ENCODE data around the gene NPAS3.
A peak's percentile ranks its signal among the peaks of the same experiment; 100 is the strongest.

NPAS3 gene

GRCh38 chr14:33259764-33260163, 321.1 kb downstream of the NPAS3 start:
- no peak for DNase-seq (ENCODE audit: low read depth)
- no peak overlapping the region for H3K4me3 ChIP-seq (ENCODE audit: low read length)
- no peak for TF ChIP-seq CTCF (conservative IDR thresholded peaks at IDR 0.05; ENCODE audit: low read length)

GRCh38 chr14:33271216-33271615, 332.5 kb downstream of the NPAS3 start:
- no peak overlapping the region for H3K4me3 ChIP-seq (ENCODE audit: low read length)
- TF ChIP-seq CTCF (conservative IDR thresholded peaks at IDR 0.05; ENCODE audit: low read length) = no peak
- peak; percentile 5 for DNase-seq (ENCODE audit: low read depth)

GRCh38 chr14:33271891-33272290, 333.2 kb downstream of the NPAS3 start:
- no peak overlapping the region for H3K4me3 ChIP-seq (ENCODE audit: low read length)
- DNase-seq (ENCODE audit: low read depth) = no peak
- no peak for TF ChIP-seq CTCF (conservative IDR thresholded peaks at IDR 0.05; ENCODE audit: low read length)

- TF ChIP-seq CTCF (conservative IDR thresholded peaks at IDR 0.05; ENCODE audit: low read length) = no peak
These were observed 335.3 kb downstream of the NPAS3 start for GRCh38 chr14:33273978-33274377.

GRCh38 chr14:33275879-33276278, 337.2 kb downstream of the NPAS3 start:
- no peak overlapping the region for H3K4me3 ChIP-seq (ENCODE audit: low read length)
- no peak for DNase-seq (ENCODE audit: low read depth)
- TF ChIP-seq CTCF (conservative IDR thresholded peaks at IDR 0.05; ENCODE audit: low read length) = no peak

More at GRCh38 chr14:33273978-33274377, 335.3 kb downstream of the NPAS3 start:
- no peak for DNase-seq (ENCODE audit: low read depth)
- H3K4me3 ChIP-seq (ENCODE audit: low read length) = no peak overlapping the region

- TF ChIP-seq CTCF (conservative IDR thresholded peaks at IDR 0.05; ENCODE audit: low read length) = no peak
- no peak overlapping the region for H3K4me3 ChIP-seq (ENCODE audit: low read length)
- no peak for DNase-seq (ENCODE audit: low read depth)
These were observed 341.2 kb downstream of the NPAS3 start for GRCh38 chr14:33279865-33280264.

GRCh38 chr14:33280646-33281045, 342.0 kb downstream of the NPAS3 start:
- DNase-seq (ENCODE audit: low read depth) = peak; percentile 20
- H3K4me3 ChIP-seq (ENCODE audit: low read length) = no peak overlapping the region
- no peak for TF ChIP-seq CTCF (conservative IDR thresholded peaks at IDR 0.05; ENCODE audit: low read length)
